Glomerular visceral epithelial cell (primary cell): ENCODE results near the gene MTARC2.
A peak's percentile ranks its signal among the peaks of the same experiment; 100 is the strongest.

Experiments used
- DNase-seq: peaks from one replicate; pipeline ENCODE4 v3.0.0-alpha.2; 2016; ENCODE audit errors: extremely low spot score

MTARC2 gene

GRCh38 chr1:220769205-220769604 lies 21.1 kb downstream of the MTARC2 start:
- no peak for DNase-seq

DNA sequence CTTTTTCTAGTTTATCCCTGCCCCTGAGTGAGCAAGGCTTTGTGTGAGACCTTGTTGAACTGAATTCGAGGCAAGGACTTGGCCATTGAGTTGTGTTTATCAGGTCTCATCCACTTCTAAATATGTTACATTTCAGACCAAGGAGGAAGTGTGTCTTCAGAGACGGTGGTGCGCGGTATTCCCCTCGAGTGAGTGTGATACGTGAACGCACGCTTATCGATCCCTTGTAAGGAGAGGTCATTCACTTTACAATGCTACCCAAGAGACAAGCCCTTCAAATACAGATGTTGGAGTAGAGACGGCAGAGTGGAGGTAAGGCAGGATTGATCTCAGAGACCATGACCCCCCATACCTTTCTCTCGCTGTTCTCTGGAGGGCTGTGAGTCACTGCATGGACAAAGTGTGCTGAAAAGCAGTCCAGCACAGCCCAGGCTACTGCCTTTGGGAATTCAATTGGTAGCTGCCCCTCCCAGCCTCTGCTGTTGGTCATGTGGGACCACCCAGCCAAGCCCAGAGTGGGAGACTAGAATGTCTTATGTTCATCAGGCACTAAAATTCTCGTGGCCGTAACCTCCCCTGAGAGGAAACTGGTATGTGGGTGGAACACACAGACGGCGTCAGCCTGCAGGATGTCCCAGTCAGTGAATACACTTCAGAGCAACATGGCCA lies 22.3 kb downstream of the MTARC2 start:
- DNase-seq: no peak

DNA sequence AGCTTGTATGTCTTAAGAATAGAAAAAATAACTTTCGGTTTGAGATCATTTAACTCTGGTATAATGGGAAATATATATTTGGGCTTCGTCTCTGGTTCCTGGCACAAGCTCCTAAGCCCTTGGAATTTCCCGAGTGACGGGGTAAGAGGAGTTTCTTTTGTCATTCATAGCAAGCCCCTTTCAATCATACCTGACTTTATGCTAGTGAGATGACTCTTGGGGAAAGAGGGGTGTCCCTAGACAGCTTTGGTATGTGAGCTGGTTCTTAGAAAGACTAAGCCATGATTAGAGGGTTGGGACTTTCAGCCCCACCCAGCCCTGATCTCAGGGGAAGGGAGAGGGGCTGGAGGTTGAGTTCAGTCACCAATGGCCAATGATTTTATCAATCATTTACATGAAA lies 24.7 kb downstream of the MTARC2 start:
- no peak for DNase-seq

DNA sequence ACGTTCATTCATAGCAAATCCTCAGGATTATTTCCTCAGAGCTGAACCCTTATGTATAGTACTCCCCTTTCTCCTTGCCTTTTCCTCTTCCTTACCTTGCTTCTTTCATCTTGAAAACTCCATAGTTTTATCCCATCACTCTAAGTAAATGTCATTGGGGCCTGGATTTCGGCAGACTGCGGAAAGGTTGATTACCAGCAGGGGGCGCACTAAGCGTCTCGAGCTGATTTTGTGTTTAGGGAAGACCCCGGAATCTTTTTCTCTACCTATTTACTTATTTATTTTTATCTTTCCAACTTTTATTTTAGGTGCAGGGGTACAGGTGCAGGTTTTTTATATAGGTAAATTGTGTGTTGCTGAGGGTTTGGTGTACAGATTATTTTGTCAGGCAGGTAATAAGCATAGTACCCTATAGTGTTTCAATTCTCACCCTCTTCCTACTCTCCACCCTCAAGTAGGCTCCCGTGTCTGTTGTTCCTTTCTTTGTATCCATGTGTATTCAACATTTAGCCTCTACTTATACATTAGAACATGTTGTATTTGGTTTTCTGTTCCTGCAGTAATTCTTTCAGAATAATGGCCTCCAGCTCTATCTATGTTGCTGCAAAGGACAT lies 27.2 kb downstream of the MTARC2 start:
- peak; percentile 13 for DNase-seq

DNA sequence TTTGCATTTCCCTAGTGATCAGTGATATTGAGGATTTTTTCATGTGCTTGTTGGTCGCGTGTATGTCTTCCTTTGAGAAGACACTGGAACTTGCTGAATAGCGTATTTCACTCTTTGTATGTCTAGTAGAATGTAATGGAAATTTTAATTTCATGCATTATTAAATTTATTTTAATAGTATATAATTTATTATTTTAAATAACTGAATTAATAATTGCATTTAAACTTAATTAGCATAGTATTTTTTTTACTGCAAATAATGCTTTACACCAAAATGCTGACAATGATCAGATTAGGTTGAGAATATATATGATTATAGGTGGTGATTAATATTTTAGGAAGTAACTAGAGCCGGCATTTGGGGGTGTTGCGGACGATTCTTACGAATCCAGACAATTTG lies 28.1 kb downstream of the MTARC2 start:
- no peak for DNase-seq

GRCh38 chr1:220776720-220777326 lies 28.7 kb downstream of the MTARC2 start:
- DNase-seq: peak; percentile 75

DNA sequence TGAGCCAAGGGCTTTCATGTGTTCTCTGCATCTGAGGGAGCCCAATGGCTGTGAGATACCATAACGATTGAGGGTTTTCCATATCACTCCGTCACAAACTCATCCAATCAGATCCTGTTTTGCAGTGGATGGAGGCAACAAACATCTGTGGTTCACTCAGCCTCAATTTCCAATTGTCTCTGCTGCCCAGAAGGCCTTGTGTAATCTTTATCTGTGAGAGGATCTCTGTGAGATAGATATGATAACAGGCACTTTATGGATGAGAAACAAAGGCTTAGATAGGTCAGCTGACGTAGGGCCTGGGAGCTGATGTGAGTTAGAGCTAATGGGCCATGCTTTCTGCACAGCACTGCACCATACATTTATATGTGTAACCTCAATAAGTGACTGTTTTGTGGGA lies 35.3 kb downstream of the MTARC2 start:
- no peak for DNase-seq

GRCh38 chr1:220784751-220785150 lies 36.6 kb downstream of the MTARC2 start:
- DNase-seq: no peak

GRCh38 chr1:220785166-220786056 lies 37.3 kb downstream of the MTARC2 start:
- DNase-seq: no peak

DNA sequence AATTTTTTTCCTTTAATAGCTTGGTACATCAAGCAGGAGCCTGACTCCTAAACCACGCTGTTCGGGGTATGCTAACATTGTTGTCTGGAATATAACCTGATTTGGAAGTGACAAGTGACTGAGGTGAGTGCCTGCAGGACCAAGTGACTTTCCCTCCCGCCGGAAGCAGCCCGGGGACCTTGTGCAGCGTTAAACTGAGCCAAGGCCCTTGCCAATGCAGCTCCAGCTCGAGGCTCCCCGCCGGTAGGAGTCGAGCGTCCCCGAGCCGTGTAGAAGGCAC lies 37.9 kb downstream of the MTARC2 start:
- DNase-seq: no peak

DNA sequence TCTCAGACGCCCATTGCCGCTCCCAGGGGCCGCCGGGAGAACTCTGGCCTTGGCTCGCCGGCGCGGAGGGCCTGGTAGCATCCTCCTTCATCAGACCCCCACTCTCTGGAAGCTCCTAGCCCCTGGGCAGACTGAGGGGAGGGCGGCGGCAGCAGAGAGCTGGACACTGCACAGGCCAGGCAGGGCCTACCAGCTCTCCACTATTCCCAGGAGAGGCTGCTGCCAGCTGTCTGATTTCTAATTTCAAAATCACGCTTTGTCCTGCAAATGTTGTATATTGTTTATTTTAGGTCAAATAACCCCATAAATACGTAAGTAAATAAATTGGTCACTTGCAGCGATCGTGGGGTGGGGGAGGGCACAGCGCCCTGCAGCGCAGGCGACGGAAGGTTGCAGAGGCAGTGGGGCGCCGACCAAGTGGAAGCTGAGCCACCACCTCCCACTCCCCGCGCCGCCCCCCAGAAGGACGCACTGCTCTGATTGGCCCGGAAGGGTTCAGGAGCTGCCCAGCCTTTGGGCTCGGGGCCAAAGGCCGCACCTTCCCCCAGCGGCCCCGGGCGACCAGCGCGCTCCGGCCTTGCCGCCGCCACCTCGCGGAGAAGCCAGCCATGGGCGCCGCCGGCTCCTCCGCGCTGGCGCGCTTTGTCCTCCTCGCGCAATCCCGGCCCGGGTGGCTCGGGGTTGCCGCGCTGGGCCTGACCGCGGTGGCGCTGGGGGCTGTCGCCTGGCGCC lies 38.4 kb downstream of the MTARC2 start, which contains the start of gene MTARC1:
Gene MTARC1, plus strand, starts transcription at position 577 of the 732 bp plus-strand sequence. Its CDS starts 32 bp downstream, at position 609.
- DNase-seq: peak; percentile 30

DNA sequence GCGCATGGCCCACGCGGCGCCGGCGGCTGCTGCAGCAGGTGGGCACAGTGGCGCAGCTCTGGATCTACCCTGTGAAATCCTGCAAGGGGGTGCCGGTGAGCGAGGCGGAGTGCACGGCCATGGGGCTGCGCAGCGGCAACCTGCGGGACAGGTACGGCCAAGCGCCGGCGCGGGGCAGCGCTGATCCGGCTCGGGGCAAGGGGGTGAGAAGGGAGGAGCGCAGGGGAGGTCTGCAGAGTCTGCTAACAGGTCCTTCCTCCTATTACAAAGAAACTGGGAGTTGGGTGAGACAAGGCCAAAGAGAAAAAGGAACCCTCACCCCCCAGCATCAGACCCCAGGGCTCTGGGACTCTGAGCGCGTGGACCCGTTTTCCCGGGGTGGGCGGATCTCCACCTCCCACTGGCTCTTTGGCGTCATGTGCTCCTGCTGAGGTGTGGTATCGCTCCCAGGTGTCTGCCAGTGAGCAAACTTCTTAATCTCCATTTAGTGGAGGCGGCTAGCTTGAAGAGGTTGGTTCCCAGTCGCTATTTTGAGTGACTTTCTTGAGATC lies 39.0 kb downstream of the MTARC2 start:
- no peak for DNase-seq

DNA sequence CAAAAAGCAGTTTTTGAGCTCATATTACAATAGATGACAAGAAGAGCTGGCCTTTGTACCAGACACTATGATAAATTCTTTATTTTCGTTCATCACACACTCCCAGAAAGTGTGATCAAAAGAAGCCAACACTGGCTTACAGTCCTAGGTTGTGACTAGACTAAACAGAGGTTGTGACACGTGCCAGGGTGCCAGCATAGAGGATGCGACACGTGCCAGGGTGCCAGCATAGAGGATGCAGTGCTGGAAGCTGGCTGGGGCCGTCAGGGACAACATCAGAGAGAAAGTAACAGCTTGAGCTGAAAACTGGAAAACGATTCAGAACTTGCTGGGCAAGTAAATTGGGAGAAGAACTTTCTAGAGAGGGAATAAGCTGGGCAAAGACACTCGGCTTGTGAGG lies 40.8 kb downstream of the MTARC2 start:
- DNase-seq: no peak

- no peak for DNase-seq
Observed at GRCh38 chr1:220789532-220790147, 41.5 kb downstream of the MTARC2 start.

DNA sequence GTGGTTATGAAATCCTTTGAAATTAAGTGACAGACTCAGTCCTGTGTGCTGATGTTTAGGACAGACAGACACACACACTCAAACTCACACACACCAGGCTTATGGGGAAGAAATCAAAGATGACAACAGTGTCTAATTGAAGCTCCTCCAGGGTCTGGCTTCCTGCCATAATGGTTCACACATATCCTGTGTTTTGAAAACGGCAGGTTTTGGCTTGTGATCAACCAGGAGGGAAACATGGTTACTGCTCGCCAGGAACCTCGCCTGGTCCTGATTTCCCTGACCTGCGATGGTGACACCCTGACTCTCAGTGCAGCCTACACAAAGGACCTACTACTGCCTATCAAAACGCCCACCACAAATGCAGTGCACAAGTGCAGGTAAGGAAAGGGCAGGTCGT lies 43.2 kb downstream of the MTARC2 start:
- no peak for DNase-seq

- no peak for DNase-seq
Observed at GRCh38 chr1:220791956-220792355, 43.8 kb downstream of the MTARC2 start.

- no peak for DNase-seq
Observed at GRCh38 chr1:220796530-220796929, 48.4 kb downstream of the MTARC2 start.

DNA sequence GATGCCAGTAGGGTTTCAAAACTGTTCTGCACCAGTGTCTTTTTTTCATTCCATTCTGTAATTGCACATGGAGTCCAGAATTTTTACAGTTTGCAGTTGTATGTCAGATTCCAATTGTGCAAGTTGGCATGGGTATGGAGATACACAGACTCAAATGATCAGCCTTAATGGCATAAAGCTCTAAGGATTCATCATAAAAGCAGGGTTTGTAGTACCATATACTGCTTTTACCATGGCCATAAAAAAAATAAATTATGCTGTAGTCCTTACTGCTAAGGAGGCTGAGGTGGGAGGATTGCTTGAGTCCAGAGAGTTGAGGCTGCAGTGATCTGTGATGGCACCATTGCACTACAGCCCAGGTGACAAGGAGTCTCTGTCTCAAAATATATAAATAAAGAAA lies 48.9 kb downstream of the MTARC2 start:
- no peak for DNase-seq

GRCh38 chr1:220797553-220797952 lies 49.4 kb downstream of the MTARC2 start:
- no peak for DNase-seq

DNA sequence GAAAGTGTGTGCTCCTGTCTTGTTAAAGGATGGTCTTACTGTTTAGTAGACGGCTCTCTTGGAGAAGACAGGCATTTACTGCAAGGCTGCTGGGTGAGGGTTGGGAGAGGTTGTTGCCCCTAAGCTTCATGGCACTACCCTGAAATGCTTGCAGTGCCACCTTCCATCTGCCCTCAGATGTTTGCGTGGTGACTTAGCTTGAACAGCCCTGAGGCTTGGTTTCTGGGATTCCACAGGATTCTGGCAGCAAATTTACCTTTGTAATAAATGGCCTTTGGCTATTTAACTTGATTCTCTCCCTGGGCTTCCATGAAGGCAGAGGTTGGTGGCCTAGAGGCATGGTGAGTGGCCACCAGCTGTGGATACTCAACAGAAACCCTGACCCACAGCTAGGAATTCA lies 50.2 kb downstream of the MTARC2 start:
- no peak for DNase-seq

DNA sequence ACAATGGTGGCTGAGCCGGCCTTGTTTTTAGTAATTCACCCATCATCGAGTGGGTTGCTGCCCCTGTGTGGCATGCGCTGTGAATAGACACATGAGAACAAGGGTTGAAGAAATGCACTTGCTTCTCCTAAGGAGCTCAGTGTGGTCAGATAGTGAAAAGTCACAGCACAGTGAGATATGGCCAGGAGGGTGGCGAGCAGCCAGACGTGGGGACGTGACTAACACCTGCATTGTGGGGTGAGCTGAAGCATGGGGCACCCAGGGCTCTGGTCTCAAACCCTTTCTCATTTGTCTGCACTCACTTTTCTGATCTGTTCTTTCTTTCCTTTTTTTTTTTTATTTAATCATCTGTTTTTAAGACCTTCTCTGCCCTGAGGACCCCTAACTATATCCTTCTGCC lies 52.1 kb downstream of the MTARC2 start:
- DNase-seq: no peak
